ENCODE data around the gene ADAM33.

- TF ChIP-seq PAX5 (IDR thresholded peaks at IDR 0.05; ENCODE audit: insufficient read depth, low read length, severe bottlenecking) (no peak), POLR2A (IDR thresholded peaks at IDR 0.05; ENCODE audit: low read depth, low read length) (no peak), POLR2AphosphoS5 (IDR thresholded peaks at IDR 0.05; ENCODE audit: low read depth, low read length) (no peak), TAF1 (IDR thresholded peaks at IDR 0.05; ENCODE audit: low read depth, low read length) (no peak), POU2F2 (IDR thresholded peaks at IDR 0.05; ENCODE audit: low read depth, low read length) (no peak), SPI1 (IDR thresholded peaks at IDR 0.05; ENCODE audit: low read depth, low read length) (no peak)
These were observed 50.3 kb downstream of the ADAM33 start for GRCh38 chr20:3631534-3631933.

All from GM12891 (cell line).